ENCODE data around the gene DNAI1. TPM values are rescaled to one million over a fixed set of nuclear protein-coding genes. Genes with fewer than 3 reads are reported as not detected.
"Not testable (repeated sequence)": the region's sequence is repeated elsewhere in the genome, so short reads cannot be mapped to it uniquely, and the experiment has no call there.

The DNAI1 gene
- total RNA-seq, 1 donor from 2014 or later: not detected

- no peak for DNase-seq (ENCODE audit: missing footprints)
- intact Hi-C loops (cut with DNase I): no loop called here
- no peak for ATAC-seq
These were observed 20.8 kb downstream of the DNAI1 start for GRCh38 chr9:34479431-34479866.

- DNase-seq (ENCODE audit: missing footprints); ATAC-seq; intact Hi-C loops (cut with DNase I): not testable (repeated sequence)
These were observed 23.0 kb downstream of the DNAI1 start for GRCh38 chr9:34481620-34482019.

- ATAC-seq; intact Hi-C loops (cut with DNase I); DNase-seq (ENCODE audit: missing footprints): not testable (repeated sequence)
These were observed 24.1 kb downstream of the DNAI1 start for GRCh38 chr9:34482746-34483145.

GRCh38 chr9:34484678-34485077, 26.1 kb downstream of the DNAI1 start:
- no peak for DNase-seq (ENCODE audit: missing footprints)
- intact Hi-C loops (cut with DNase I): no loop called here
- ATAC-seq: no peak

- DNase-seq (ENCODE audit: missing footprints): no peak
- intact Hi-C loops (cut with DNase I): no loop called here
- ATAC-seq: no peak
These were observed 27.2 kb downstream of the DNAI1 start for GRCh38 chr9:34485822-34486221.

GRCh38 chr9:34486572-34486971, 28.0 kb downstream of the DNAI1 start:
- no peak for DNase-seq (ENCODE audit: missing footprints)
- no peak for ATAC-seq
- intact Hi-C loops (cut with DNase I): no loop called here

- no peak for ATAC-seq
- intact Hi-C loops (cut with DNase I): no loop called here
- DNase-seq (ENCODE audit: missing footprints): no peak
These were observed 31.8 kb downstream of the DNAI1 start for GRCh38 chr9:34490360-34490759.

- intact Hi-C loops (cut with DNase I): no loop called here
- no peak for ATAC-seq
- DNase-seq (ENCODE audit: missing footprints): no peak
These were observed 32.2 kb downstream of the DNAI1 start for GRCh38 chr9:34490760-34491159.

- ATAC-seq (no peak), DNase-seq (ENCODE audit: missing footprints) (no peak)
- intact Hi-C loops (cut with DNase I): no loop called here
These were observed 33.0 kb downstream of the DNAI1 start for GRCh38 chr9:34491596-34491995.

- no peak for ATAC-seq
- intact Hi-C loops (cut with DNase I): no loop called here
These were observed 33.4 kb downstream of the DNAI1 start for GRCh38 chr9:34492051-34492450.

GRCh38 chr9:34493972-34494535, 35.4 kb downstream of the DNAI1 start:
- intact Hi-C loops (cut with DNase I): no loop called here
- DNase-seq (ENCODE audit: missing footprints) (no peak), ATAC-seq (peak; percentile 30)

More at GRCh38 chr9:34492051-34492450, 33.4 kb downstream of the DNAI1 start:
- DNase-seq (ENCODE audit: missing footprints): no peak

- no peak for ATAC-seq
- intact Hi-C loops (cut with DNase I): no loop called here
- DNase-seq (ENCODE audit: missing footprints): no peak
These were observed 37.6 kb downstream of the DNAI1 start for GRCh38 chr9:34496149-34496712.

GRCh38 chr9:34498553-34498952, 39.9 kb downstream of the DNAI1 start:
- ATAC-seq (no peak), DNase-seq (ENCODE audit: missing footprints) (no peak)
- intact Hi-C loops (cut with DNase I): no loop called here

- intact Hi-C loops (cut with DNase I): no loop called here
- no peak for ATAC-seq
- DNase-seq (ENCODE audit: missing footprints): no peak
These were observed 40.5 kb downstream of the DNAI1 start for GRCh38 chr9:34499076-34499475.

- intact Hi-C loops (cut with DNase I): loop anchor here (1.0 to 5.0 kb wide), 4 partner anchors 42 to 96 kb away; partner anchors contain the start of genes DNAI1 and FAM219A
- DNase-seq (ENCODE audit: missing footprints): no peak
- peak; percentile 51 for ATAC-seq
These were observed 42.1 kb downstream of the DNAI1 start for GRCh38 chr9:34500623-34501267.

GRCh38 chr9:34501372-34501771, 42.8 kb downstream of the DNAI1 start:
- no peak for DNase-seq (ENCODE audit: missing footprints)
- no peak for ATAC-seq
- intact Hi-C loops (cut with DNase I): loop anchor here (2.0 to 5.0 kb wide), 2 partner anchors 91 to 97 kb away; no protein-coding TSS in a partner anchor

GRCh38 chr9:34501889-34502425, 43.4 kb downstream of the DNAI1 start:
- intact Hi-C loops (cut with DNase I): loop anchor here (2.0 to 5.0 kb wide), 2 partner anchors 90 to 97 kb away; no protein-coding TSS in a partner anchor
- ATAC-seq (peak; percentile 74), DNase-seq (ENCODE audit: missing footprints) (no peak)

- intact Hi-C loops (cut with DNase I): loop anchor here (5.0 kb wide), 1 partner anchor 90 kb away; no protein-coding TSS in a partner anchor
- no peak for ATAC-seq
- DNase-seq (ENCODE audit: missing footprints): no peak
These were observed 43.9 kb downstream of the DNAI1 start for GRCh38 chr9:34502471-34502870.

GRCh38 chr9:34502891-34503290, 44.3 kb downstream of the DNAI1 start:
- DNase-seq (ENCODE audit: missing footprints): no peak
- intact Hi-C loops (cut with DNase I): loop anchor here (5.0 kb wide), 1 partner anchor 89 kb away; no protein-coding TSS in a partner anchor
- ATAC-seq: no peak

GRCh38 chr9:34503406-34503805, 44.8 kb downstream of the DNAI1 start:
- intact Hi-C loops (cut with DNase I): loop anchor here (5.0 kb wide), 1 partner anchor 89 kb away; no protein-coding TSS in a partner anchor
- DNase-seq (ENCODE audit: missing footprints): no peak
- ATAC-seq: no peak

Measured in Right ventricle myocardium inferior (tissue), 1 donor.